Neural cell (in vitro differentiated cells): ENCODE measurements around the gene TRAPPC3. TPM values are rescaled to one million over a fixed set of nuclear protein-coding genes. Genes with fewer than 3 reads are reported as not detected.

ENCODE experiments used
- H2AFZ ChIP-seq: fragments of 200-600, 300-800 bp; sonication (generic), shearing (Covaris generic); 2 replicates; pipeline ENCODE4 v1.6.0; 2014; ENCODE audit warnings: low read depth, mild to moderate bottlenecking, antibody characterized with exemption, low read length, moderate library complexity
- H3F3A ChIP-seq: fragments of 200-600 bp; shearing (Covaris generic); 2 replicates; pipeline ENCODE4 v1.6.1; 2016; ENCODE audit warnings: mild to moderate bottlenecking, moderate library complexity, mixed read lengths, antibody characterized with exemption, low read length; ENCODE audit not compliant: insufficient read depth, poor library complexity, severe bottlenecking
- H3K27ac ChIP-seq: fragments of 200-600, 300-800 bp; sonication (generic), shearing (Covaris generic); 2 replicates; pipeline ENCODE4 v1.5.1; 2014; ENCODE audit warnings: mild to moderate bottlenecking, low read length, moderate library complexity
- H3K27me3 ChIP-seq: fragments of 300-800, 200-600 bp; sonication (generic), shearing (Covaris generic); 2 replicates; pipeline ENCODE4 v1.6.0; 2014; ENCODE audit warnings: mild to moderate bottlenecking, low read depth, low read length, moderate library complexity; ENCODE audit not compliant: insufficient read depth
- H3K36me3 ChIP-seq: fragments of 300-800, 200-600 bp; sonication (generic), shearing (Covaris generic); 2 replicates; pipeline ENCODE4 v1.5.1; 2014; ENCODE audit warnings: mild to moderate bottlenecking, antibody characterized with exemption, low read length, moderate library complexity; ENCODE audit not compliant: insufficient read depth
- H3K4me2 ChIP-seq: fragments of 300-800, 200-600 bp; sonication (generic), shearing (Covaris generic); 2 replicates; pipeline ENCODE4 v1.6.0; 2014; ENCODE audit warnings: mild to moderate bottlenecking, low read length
- H3K4me3 ChIP-seq: fragments of 300-800, 200-600 bp; sonication (generic), shearing (Covaris generic); 2 replicates; pipeline ENCODE4 v1.5.1; 2014; ENCODE audit warnings: mild to moderate bottlenecking, low read length, moderate library complexity
- H3K79me2 ChIP-seq: fragments of 200-600 bp; shearing (Covaris generic); replicated peaks from 2 replicates; pipeline ENCODE4 v1.6.0; 2014; ENCODE audit warnings: mild to moderate bottlenecking, low read length, moderate library complexity; ENCODE audit not compliant: insufficient read depth
- H3K9ac ChIP-seq: fragments of 300-800, 200-600 bp; sonication (generic), shearing (Covaris generic); 2 replicates; pipeline ENCODE4 v1.6.1; 2016; ENCODE audit warnings: mild to moderate bottlenecking, low read length, mixed read lengths
- H3K9me2 ChIP-seq: fragments of 200-600 bp; shearing (Covaris generic); 2 replicates; pipeline ENCODE4 v1.6.1; 2016; ENCODE audit warnings: mild to moderate bottlenecking, low read length, mixed read lengths; ENCODE audit not compliant: insufficient read depth
- H3K9me3 ChIP-seq: fragments of 200-600, 300-800 bp; sonication (generic), shearing (Covaris generic); 2 replicates; pipeline ENCODE4 v1.6.1; 2016; ENCODE audit warnings: mild to moderate bottlenecking, mixed run types, low read length, moderate library complexity, mixed read lengths
- H4K20me1 ChIP-seq: fragments of 200-600 bp; shearing (Covaris generic); 2 replicates; pipeline ENCODE4 v1.6.1; 2016; ENCODE audit warnings: mild to moderate bottlenecking, mixed run types; ENCODE audit not compliant: insufficient read depth
- CTCF ChIP-seq: fragments of 450-650 bp; IDR thresholded peaks from 2 replicates; pipeline ENCODE4 v1.5.1; 2014; ENCODE audit warnings: antibody characterized with exemption, mild to moderate bottlenecking, moderate library complexity; ENCODE audit not compliant: poor library complexity, severe bottlenecking
- EP300 ChIP-seq: fragments of 450-650 bp; conservative IDR thresholded peaks from 2 replicates; pipeline ENCODE4 v1.6.1; 2014; ENCODE audit warnings: antibody characterized with exemption, mild to moderate bottlenecking, moderate library complexity; ENCODE audit not compliant: poor library complexity, severe bottlenecking
- EZH2 ChIP-seq: fragments of 200-600, 300-800 bp; shearing (Covaris generic), sonication (generic); IDR thresholded peaks from 2 replicates; pipeline ENCODE4 v1.6.1; 2014; ENCODE audit warnings: antibody characterized with exemption, low read length, borderline replicate concordance, mild to moderate bottlenecking; ENCODE audit not compliant: insufficient read depth, poor library complexity, severe bottlenecking
- MXI1 ChIP-seq: fragments of 450-650 bp; conservative IDR thresholded peaks from 2 replicates; pipeline ENCODE4 v1.6.1; 2014; ENCODE audit warnings: antibody characterized with exemption, mild to moderate bottlenecking; ENCODE audit not compliant: poor library complexity, severe bottlenecking
- POLR2AphosphoS5 ChIP-seq: IDR thresholded peaks from 2 replicates; pipeline ENCODE4 v1.6.1; 2012
- RAD21 ChIP-seq: fragments of 450-650 bp; conservative IDR thresholded peaks from 2 replicates; pipeline ENCODE4 v1.6.1; 2014; ENCODE audit warnings: antibody characterized with exemption, mild to moderate bottlenecking, moderate library complexity
- REST ChIP-seq: IDR thresholded peaks from 2 replicates; pipeline ENCODE4 v1.6.1; 2012; ENCODE audit warnings: borderline replicate concordance
- SMC3 ChIP-seq: fragments of 450-650 bp; conservative IDR thresholded peaks from 2 replicates; pipeline ENCODE4 v1.6.1; 2014; ENCODE audit warnings: antibody characterized with exemption, mild to moderate bottlenecking, moderate library complexity; ENCODE audit not compliant: poor library complexity
- TAF1 ChIP-seq: IDR thresholded peaks from 2 replicates; pipeline ENCODE4 v1.6.1; 2012; ENCODE audit warnings: low read depth
- polyA plus RNA-seq: library from polyadenylated mRNA; depleted of rRNA; stranded (reverse); fragments of >200 nt; gene quantifications from 2 replicates; pipeline ENCODE4 v1.2.3, GENCODE V29; 2014

Gene TRAPPC3
- polyA plus RNA-seq, 1 donor from 2014 or later = 278 TPM

GRCh38 chr1:36139521-36139920, 9.8 kb downstream of the TRAPPC3 start:
- no peaks in the 10 kb centered on the region for H3F3A ChIP-seq
- TF ChIP-seq MXI1 (no peak), REST (no peak), CTCF (no peak), EZH2 (no peak)
- no peak overlapping the region for H3K9ac ChIP-seq
- no peaks in the 10 kb centered on the region for H3K9me3 ChIP-seq
- H2AFZ ChIP-seq = no peak overlapping the region
- no peak overlapping the region for H3K27ac ChIP-seq
- H3K36me3 ChIP-seq = peaks cover 5% of the 10 kb centered on the region
- no peaks in the 10 kb centered on the region for H4K20me1 ChIP-seq
- no peaks in the 10 kb centered on the region for H3K79me2 ChIP-seq
- H3K27me3 ChIP-seq = no peaks in the 10 kb centered on the region
- no peaks in the 10 kb centered on the region for H3K9me2 ChIP-seq
- H3K4me3 ChIP-seq = no peak overlapping the region
- no peak overlapping the region for H3K4me2 ChIP-seq

- H3K27ac ChIP-seq = no peak overlapping the region
These were observed 11.5 kb downstream of the TRAPPC3 start for GRCh38 chr1:36137776-36138175.

GRCh38 chr1:36137226-36137625, 12.1 kb downstream of the TRAPPC3 start:
- H3F3A ChIP-seq = no peaks in the 10 kb centered on the region
- H3K9me2 ChIP-seq = no peaks in the 10 kb centered on the region
- no peaks in the 10 kb centered on the region for H3K27me3 ChIP-seq
- no peaks in the 10 kb centered on the region for H3K79me2 ChIP-seq
- H3K9ac ChIP-seq = no peak overlapping the region
- peaks cover 5% of the 10 kb centered on the region for H3K36me3 ChIP-seq
- TF ChIP-seq REST = no peak
- TF ChIP-seq POLR2AphosphoS5 = no peak
- TF ChIP-seq CTCF = no peak
- TF ChIP-seq TAF1 = no peak
- no peak for TF ChIP-seq EZH2
- no peak for TF ChIP-seq SMC3
- TF ChIP-seq MXI1 = no peak
- TF ChIP-seq EP300 = no peak
- TF ChIP-seq RAD21 = no peak
- H3K4me3 ChIP-seq = no peak overlapping the region
- H3K27ac ChIP-seq = no peak overlapping the region
- H4K20me1 ChIP-seq = no peaks in the 10 kb centered on the region
- H3K9me3 ChIP-seq = no peaks in the 10 kb centered on the region
- no peak overlapping the region for H3K4me2 ChIP-seq
- H2AFZ ChIP-seq = no peak overlapping the region

More at GRCh38 chr1:36137776-36138175, 11.5 kb downstream of the TRAPPC3 start:
- no peak for TF ChIP-seq SMC3
- TF ChIP-seq MXI1 = no peak
- TF ChIP-seq EP300 = no peak
- no peak for TF ChIP-seq RAD21
- Histone ChIP-seq H3K9me2 (no peaks in the 10 kb centered on the region), H3K9me3 (no peaks in the 10 kb centered on the region), H3K4me3 (no peak overlapping the region), H3K36me3 (peaks cover 5% of the 10 kb centered on the region), H3K27me3 (no peaks in the 10 kb centered on the region), H3K4me2 (no peak overlapping the region), H4K20me1 (no peaks in the 10 kb centered on the region), H3K9ac (no peak overlapping the region), H3F3A (no peaks in the 10 kb centered on the region), H3K79me2 (no peaks in the 10 kb centered on the region), H2AFZ (no peak overlapping the region)
